Measurements from ENCODE around the gene TRIM71. TPM values are rescaled to one million over a fixed set of nuclear protein-coding genes. Genes with fewer than 3 reads are reported as not detected.

TRIM71 gene
- total and polyA plus RNA-seq, 2 of the 13 experiments (the other 11 are each of a cell fraction or from before 2014, with no cell fraction given): 21.7 to 76.9 TPM

DNA sequence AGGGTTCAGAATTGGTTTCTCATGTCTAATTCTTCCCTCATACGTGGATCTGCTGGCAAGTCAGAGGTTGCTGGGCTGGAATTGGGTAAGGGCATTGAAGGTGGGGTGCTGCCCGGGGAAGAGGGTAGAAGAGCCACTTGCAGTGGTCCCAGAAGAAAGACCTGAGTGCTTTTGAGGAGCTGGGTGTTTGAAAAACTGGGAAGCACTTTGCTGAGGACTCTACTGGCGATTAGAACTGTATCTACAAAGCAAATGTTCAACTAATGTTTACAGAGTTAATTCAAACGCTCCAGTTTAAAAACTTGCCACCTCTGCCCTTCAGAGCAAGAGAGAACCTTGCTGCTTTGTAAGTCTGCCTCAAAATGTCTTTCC is 21.9 kb downstream of the TRIM71 start (continued):
- TF ChIP-seq RBFOX2 (IDR thresholded peaks at IDR 0.05; ENCODE audit: low read depth, low read length): peak; percentile 67; the same call in 1 of the 2 replicates
- 0 out of 2 replicates have a peak, but pooled peaks have one; percentile 11 for TF ChIP-seq ZBTB43 (CRISPR knock-in tag; conservative IDR thresholded peaks at IDR 0.05)
- TF ChIP-seq, protein P1, sequence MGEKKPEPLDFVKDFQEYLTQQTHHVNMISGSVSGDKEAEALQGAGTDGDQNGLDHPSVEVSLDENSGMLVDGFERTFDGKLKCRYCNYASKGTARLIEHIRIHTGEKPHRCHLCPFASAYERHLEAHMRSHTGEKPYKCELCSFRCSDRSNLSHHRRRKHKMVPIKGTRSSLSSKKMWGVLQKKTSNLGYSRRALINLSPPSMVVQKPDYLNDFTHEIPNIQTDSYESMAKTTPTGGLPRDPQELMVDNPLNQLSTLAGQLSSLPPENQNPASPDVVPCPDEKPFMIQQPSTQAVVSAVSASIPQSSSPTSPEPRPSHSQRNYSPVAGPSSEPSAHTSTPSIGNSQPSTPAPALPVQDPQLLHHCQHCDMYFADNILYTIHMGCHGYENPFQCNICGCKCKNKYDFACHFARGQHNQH (CRISPR knock-in tag; IDR thresholded peaks at IDR 0.05): 0 out of 2 replicates have a peak, but pooled peaks have one; percentile 1
- TF ChIP-seq, protein P2, sequence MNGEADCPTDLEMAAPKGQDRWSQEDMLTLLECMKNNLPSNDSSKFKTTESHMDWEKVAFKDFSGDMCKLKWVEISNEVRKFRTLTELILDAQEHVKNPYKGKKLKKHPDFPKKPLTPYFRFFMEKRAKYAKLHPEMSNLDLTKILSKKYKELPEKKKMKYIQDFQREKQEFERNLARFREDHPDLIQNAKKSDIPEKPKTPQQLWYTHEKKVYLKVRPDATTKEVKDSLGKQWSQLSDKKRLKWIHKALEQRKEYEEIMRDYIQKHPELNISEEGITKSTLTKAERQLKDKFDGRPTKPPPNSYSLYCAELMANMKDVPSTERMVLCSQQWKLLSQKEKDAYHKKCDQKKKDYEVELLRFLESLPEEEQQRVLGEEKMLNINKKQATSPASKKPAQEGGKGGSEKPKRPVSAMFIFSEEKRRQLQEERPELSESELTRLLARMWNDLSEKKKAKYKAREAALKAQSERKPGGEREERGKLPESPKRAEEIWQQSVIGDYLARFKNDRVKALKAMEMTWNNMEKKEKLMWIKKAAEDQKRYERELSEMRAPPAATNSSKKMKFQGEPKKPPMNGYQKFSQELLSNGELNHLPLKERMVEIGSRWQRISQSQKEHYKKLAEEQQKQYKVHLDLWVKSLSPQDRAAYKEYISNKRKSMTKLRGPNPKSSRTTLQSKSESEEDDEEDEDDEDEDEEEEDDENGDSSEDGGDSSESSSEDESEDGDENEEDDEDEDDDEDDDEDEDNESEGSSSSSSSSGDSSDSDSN (CRISPR knock-in tag; IDR thresholded peaks at IDR 0.05): no peak

DNA sequence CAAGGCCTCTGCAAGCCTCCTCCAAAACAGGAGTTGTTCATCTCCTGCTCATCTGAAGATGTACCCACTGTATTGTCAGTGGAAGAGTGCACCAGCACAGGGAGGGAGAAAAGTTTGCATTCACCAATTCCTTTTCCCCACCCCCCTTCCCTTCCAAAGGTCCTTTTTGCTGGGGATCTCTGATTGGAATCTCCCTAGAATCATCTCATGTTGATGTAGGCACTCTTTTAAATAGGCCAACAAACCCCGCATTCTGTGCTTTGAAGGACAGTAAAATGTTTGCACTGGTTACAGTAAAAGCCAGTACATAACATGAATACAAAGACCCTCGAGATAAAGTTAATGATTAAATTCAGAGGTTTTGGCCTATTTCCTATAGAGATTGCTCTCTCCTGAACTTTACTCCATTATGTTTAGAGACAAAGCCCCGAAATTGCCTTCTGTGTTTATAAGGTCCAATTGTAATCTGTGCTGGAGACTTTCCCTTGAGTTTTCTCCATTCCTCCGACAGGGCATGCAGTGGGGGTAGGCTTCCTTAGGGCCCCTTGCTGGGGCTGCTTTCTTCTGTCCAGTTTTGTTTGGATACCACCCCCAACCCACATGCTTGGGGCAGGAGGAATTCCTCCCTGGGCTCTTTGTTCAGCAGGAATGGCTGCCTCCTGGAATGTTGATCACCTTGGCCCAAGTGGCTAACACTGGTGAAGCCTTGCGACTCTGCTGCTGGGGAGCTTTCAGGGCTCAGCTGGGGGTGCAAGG is 22.5 kb downstream of the TRIM71 start:
- Histone ChIP-seq H3K9ac (ENCODE audit: insufficient read depth, low read depth, low read length) (peak overlapping the region; percentile 90), H3K79me2 (ENCODE audit: insufficient read depth, low read length) (peaks cover 99% of the 10 kb centered on the region), H3K9me3 (ENCODE audit: low read length) (no peaks in the 10 kb centered on the region), H3K4me2 (ENCODE audit: low read depth, low read length) (peak overlapping the region; percentile 88), H4K20me1 (ENCODE audit: insufficient read depth, low read length) (peaks cover 74% of the 10 kb centered on the region), H3K4me1 (ENCODE audit: insufficient read depth, low read length) (peaks cover 99% of the 10 kb centered on the region), H3K36me3 (replicated peaks in 1 of 2; ENCODE audit: control insufficient read depth in 1 of 2, insufficient read depth in 2 of 2, low read length in 2 of 2) (peaks cover 0 to 7% of the 10 kb centered on the region in 2 experiments; a peak in 1 of 5 replicates), H2AFZ (ENCODE audit: low read length) (no peak overlapping the region), H3K27ac (ENCODE audit: extremely low read length, insufficient read depth, low read length) (peak overlapping the region; percentile 100), H3K4me3 (replicated peaks in 1 of 3; ENCODE audit: insufficient read depth in 1 of 3, low read depth in 2 of 3, low read length in 3 of 3) (peak overlapping the region in 2 of 3 experiments; percentile 44 to 58; a peak in 3 of 6 replicates), H3K27me3 (ENCODE audit: control insufficient read depth in 1 of 2, insufficient read depth in 2 of 2, low read length in 2 of 2) (no peaks in the 10 kb centered on the region)
- FAIRE-seq (peak; percentile 82), DNase-seq (ENCODE audit: low spot score) (peak; percentile 99), ATAC-seq (peak; percentile 86)
- WGBS (ENCODE audit: low lambda C conversion rate): 2% methylated on average over 4 of the region's 5 CpGs
- in situ Hi-C loops (cut with HindIII; ENCODE audit: extremely low pct_ligation_motif_present, low pct_unique_long_range_greater_than_20kb) (no loop called here), intact Hi-C loops (cut with micrococcal nuclease; ENCODE audit: unreplicated experiment) (loop anchor here (2.0 to 5.0 kb wide), 3 partner anchors 15 to 47 kb away; no protein-coding TSS in a partner anchor)
- ChIA-PET POLR2A (interaction anchor here (0.8 to 5.7 kb wide), 10 partner anchors 10 to 51 kb away, joined by 3 to 36 read pairs (median 5); partner anchors contain the start of gene TRIM71), CTCF (ENCODE audit: low intra/inter-chr PET ratio, low total read pairs) (interaction anchor here (1.6 kb wide), 1 partner anchor 17 kb away, joined by 3 read pairs; no protein-coding TSS in a partner anchor)
- BruUV-seq (replicated peaks): TSS peak; percentile 28
- TF ChIP-seq ZFP82 (CRISPR knock-in tag; IDR thresholded peaks at IDR 0.05; ENCODE audit: borderline replicate concordance) (no peak), KDM6A (CRISPR knock-in tag; IDR thresholded peaks at IDR 0.05; ENCODE audit: low read depth) (peak; percentile 61; the same call in 1 of the 2 replicates), TMF1 (CRISPR knock-in tag; IDR thresholded peaks at IDR 0.05; ENCODE audit: low read depth) (no peak), KDM3A (CRISPR knock-in tag; IDR thresholded peaks at IDR 0.05; ENCODE audit: low read depth) (0 out of 2 replicates have a peak, but pooled peaks have one; percentile 25), FIP1L1 (IDR thresholded peaks at IDR 0.05; ENCODE audit: borderline replicate concordance, insufficient read depth, low read depth, low read length) (no peak), ZNF619 (CRISPR knock-in tag; IDR thresholded peaks at IDR 0.05) (no peak), HCFC1 (IDR thresholded peaks at IDR 0.05; ENCODE audit: low read depth, low read length) (no peak), ZNF235 (CRISPR knock-in tag; IDR thresholded peaks at IDR 0.05; ENCODE audit: borderline replicate concordance) (no peak), RFXANK (CRISPR knock-in tag; IDR thresholded peaks at IDR 0.05) (no peak), TCF7L2 (IDR thresholded peaks at IDR 0.05; ENCODE audit: low read depth, low read length) (peak; percentile 66), BRF2 (CRISPR knock-in tag; IDR thresholded peaks at IDR 0.05) (no peak), PHF20 (CRISPR knock-in tag; IDR thresholded peaks at IDR 0.05) (no peak)

Data from HepG2 (cell line).